Neural crest cell (in vitro differentiated cells): ENCODE data around the gene LSM7. TPM values are rescaled to one million over a fixed set of nuclear protein-coding genes. Genes with fewer than 3 reads are reported as not detected.

Experiments used
- DNase-seq: peaks from one replicate; pipeline ENCODE4 v3.0.0; 2021; ENCODE audit warnings: low read depth, mixed read lengths, low spot score
- H3K27ac Mint-ChIP-seq: one replicate; pipeline ENCODE4 v1.8.0; 2021; ENCODE audit warnings: mild to moderate bottlenecking, mixed read lengths; ENCODE audit not compliant: unreplicated experiment
- H3K27me3 Mint-ChIP-seq: 2 replicates; pipeline ENCODE4 v1.8.0; 2021; ENCODE audit warnings: low read depth, mild to moderate bottlenecking, mixed read lengths
- H3K36me3 Mint-ChIP-seq: 2 replicates; pipeline ENCODE4 v1.8.0; 2021; ENCODE audit warnings: low read depth, mild to moderate bottlenecking, mixed read lengths
- H3K4me1 Mint-ChIP-seq: 2 replicates; pipeline ENCODE4 v1.8.0; 2021; ENCODE audit warnings: mixed read lengths
- H3K4me3 Mint-ChIP-seq: one replicate; pipeline ENCODE4 v1.8.0; 2021; ENCODE audit warnings: mild to moderate bottlenecking, mixed read lengths
- H3K9me3 Mint-ChIP-seq: 2 replicates; pipeline ENCODE4 v1.8.0; 2021; ENCODE audit warnings: mixed read lengths
- total RNA-seq: library from RNA; stranded (reverse); gene quantifications from 2 replicates; pipeline ENCODE4 v1.2.1, GENCODE V29; 2021
- TF ChIP-seq, protein P1 (sequence below): fragments of 200-600 bp; sonication (generic); conservative IDR thresholded peaks from 2 replicates; pipeline ENCODE4 v1.5.0; 2021; ENCODE audit warnings: antibody characterized with exemption, mild to moderate bottlenecking

Gene LSM7
- total RNA-seq, 1 donor from 2014 or later: 198 TPM

DNA sequence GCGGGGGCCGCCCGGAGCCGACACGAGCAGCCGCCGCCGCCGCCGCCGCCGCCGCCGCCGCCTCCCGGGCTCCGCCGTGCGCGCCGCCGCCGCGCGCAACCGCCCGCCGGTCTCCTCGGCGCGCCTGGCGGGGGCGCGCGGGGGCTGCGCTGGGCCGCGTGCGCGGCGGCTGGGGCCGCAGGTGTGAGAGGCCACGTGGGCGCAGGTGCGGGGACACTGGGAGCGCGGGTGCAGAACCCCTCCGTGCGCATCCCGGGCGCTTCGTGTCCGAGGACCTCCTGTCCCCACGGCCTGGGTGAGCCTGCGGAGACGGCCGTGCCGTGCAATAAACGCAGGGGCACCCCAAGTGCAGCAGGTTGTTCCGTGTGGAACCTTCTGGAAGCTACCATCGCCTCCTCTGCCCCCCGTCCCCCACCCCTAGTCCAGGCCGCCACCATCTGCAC, 20.3 kb downstream of the LSM7 start, which contains the start of gene LINGO3:
LINGO3 (minus strand) TSS at position 41 of the 443 bp plus-strand sequence. CDS start 16,378 bp downstream, outside the sequence.
- Mint-ChIP-seq H3K4me3 (peak within 1 kb of the TSS; percentile 59), H3K27me3 (peaks cover 55% of the 10 kb centered on the region), H3K27ac (no peak within 1 kb of the TSS), H3K4me1 (peaks cover 3% of the 10 kb centered on the region), H3K36me3 (no peaks in the 10 kb centered on the region), H3K9me3 (no peaks in the 10 kb centered on the region)
- TF ChIP-seq, protein P1, sequence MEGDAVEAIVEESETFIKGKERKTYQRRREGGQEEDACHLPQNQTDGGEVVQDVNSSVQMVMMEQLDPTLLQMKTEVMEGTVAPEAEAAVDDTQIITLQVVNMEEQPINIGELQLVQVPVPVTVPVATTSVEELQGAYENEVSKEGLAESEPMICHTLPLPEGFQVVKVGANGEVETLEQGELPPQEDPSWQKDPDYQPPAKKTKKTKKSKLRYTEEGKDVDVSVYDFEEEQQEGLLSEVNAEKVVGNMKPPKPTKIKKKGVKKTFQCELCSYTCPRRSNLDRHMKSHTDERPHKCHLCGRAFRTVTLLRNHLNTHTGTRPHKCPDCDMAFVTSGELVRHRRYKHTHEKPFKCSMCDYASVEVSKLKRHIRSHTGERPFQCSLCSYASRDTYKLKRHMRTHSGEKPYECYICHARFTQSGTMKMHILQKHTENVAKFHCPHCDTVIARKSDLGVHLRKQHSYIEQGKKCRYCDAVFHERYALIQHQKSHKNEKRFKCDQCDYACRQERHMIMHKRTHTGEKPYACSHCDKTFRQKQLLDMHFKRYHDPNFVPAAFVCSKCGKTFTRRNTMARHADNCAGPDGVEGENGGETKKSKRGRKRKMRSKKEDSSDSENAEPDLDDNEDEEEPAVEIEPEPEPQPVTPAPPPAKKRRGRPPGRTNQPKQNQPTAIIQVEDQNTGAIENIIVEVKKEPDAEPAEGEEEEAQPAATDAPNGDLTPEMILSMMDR: no peak
- no peak for DNase-seq

DNA sequence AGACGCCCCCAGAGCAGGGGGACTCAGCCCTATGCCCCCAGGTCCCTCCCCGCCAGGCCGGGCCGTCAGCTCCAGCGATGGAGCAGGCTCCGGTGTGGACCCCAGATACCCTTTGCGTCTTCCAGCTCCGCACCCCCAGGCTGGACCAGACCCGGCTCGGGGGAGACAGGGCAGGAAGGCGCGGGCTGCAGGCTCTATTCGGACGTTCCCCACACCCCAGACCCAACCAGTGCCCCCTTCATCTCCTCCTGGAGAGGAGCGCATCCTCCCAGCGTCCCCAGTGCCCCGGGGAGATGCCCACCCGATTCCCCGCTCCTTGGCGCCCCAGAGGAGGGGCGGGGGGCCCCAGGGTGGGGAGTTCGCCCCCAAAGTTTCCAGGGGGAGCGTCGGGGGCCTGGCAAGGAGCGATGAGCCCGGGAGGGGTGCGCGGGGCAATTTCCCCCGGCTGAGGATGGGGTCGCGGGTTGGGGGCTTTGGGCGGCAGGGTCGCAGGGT, 20.8 kb downstream of the LSM7 start:
- DNase-seq: no peak
- peaks cover 8% of the 10 kb centered on the region for H3K4me1 Mint-ChIP-seq
- H3K4me3 Mint-ChIP-seq: no peak overlapping the region
- H3K36me3 Mint-ChIP-seq: no peaks in the 10 kb centered on the region
- TF ChIP-seq, protein P1: no peak
- H3K27ac Mint-ChIP-seq: no peak overlapping the region
- H3K27me3 Mint-ChIP-seq: peaks cover 57% of the 10 kb centered on the region
- no peaks in the 10 kb centered on the region for H3K9me3 Mint-ChIP-seq

DNA sequence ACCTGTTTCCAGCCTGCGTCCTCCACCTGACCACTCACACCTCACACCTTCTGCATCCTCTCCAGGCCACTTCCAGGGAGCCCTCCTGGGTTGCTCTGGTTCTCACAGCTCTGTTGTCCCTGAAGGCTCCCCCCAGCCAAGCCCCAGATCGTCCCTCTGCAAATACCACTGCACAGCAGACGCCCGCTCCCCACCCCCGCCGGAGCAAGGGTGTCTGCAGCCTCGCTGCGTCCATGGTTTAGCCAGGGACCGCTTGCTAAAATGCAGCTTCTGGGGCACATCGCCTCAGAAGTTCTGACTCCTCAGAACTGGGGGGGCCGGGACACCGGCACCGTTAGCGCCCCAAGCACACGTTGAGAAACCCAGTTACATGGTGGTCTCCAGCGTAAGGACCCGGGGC, 21.4 kb downstream of the LSM7 start:
- TF ChIP-seq, protein P1: no peak
- Mint-ChIP-seq H3K4me1 (peaks cover 8% of the 10 kb centered on the region), H3K9me3 (no peaks in the 10 kb centered on the region), H3K4me3 (no peak overlapping the region), H3K27me3 (peaks cover 53% of the 10 kb centered on the region), H3K27ac (no peak overlapping the region), H3K36me3 (no peaks in the 10 kb centered on the region)
- DNase-seq: no peak

DNA sequence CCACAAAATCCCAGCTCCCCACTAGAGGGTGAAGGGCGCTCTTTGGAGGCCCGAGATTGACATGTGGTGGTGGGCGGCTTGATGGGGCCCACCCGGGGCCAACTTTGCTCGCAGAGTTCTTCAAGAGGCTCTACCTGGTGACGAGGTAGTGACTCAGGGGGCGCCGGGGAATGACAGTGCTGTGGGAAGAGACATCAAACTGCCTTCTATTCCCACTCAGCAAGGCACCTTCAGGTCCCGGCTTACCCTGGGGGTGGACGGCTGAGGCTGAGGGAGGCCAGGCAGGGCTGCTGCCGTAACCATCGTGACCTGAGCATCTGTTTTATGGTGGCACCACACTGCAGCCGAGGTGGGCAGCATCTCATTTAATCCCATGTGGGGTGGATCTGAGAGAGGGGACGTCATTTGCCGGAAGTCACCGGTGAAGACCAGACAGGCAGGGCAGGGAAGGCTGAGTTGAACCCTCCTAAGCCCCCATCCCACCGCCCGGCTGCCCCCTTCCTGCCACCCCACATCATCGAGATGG, 22.0 kb downstream of the LSM7 start:
- H3K27me3 Mint-ChIP-seq: peaks cover 52% of the 10 kb centered on the region
- no peaks in the 10 kb centered on the region for H3K36me3 Mint-ChIP-seq
- H3K4me3 Mint-ChIP-seq: no peak overlapping the region
- peak overlapping the region; percentile 94 for H3K27ac Mint-ChIP-seq
- no peaks in the 10 kb centered on the region for H3K9me3 Mint-ChIP-seq
- TF ChIP-seq, protein P1: no peak
- H3K4me1 Mint-ChIP-seq: peaks cover 8% of the 10 kb centered on the region
- no peak for DNase-seq

DNA sequence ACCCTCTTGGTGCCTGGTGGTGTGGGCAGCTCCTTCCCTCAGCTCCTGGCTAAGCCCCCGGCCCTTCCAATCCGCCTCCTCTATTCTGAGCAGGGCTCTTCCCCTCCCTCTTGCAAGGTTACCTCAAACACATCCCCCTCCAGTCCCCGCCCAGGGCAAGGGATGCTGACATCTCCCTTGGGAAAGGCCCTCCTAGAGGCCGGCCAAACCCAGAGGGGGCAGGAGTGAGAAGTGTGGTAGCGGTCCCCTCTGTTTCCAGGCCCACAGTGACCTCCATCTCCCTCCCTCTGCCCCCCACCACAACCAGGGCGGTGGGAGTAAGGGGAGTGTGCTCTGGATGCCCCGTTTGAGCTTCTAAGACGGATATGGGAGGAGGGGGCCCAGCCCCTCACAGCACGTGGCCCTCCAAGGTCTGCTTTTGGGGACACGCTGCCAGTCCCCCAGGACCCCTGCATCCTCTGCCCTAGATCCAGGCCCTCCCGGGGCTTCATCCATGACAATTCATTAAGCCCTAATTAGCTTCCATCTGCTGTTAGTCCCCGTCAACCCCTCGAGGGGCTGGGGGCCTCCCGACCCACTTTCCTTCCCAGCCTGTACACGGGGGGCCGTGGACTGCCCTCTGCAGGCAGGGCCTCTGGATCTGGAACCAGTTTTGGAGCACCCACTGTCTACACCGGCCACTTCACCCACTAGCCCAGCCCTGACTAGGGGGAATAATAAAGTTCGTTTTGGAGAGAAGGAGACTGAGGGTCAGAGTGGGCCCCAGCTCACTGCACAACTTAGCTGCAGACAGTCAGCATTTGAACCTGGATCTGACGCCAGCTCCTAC, 22.7 kb downstream of the LSM7 start:
- peaks cover 8% of the 10 kb centered on the region for H3K4me1 Mint-ChIP-seq
- no peaks in the 10 kb centered on the region for H3K9me3 Mint-ChIP-seq
- TF ChIP-seq, protein P1: no peak
- no peak for DNase-seq
- peaks cover 51% of the 10 kb centered on the region for H3K27me3 Mint-ChIP-seq
- no peaks in the 10 kb centered on the region for H3K36me3 Mint-ChIP-seq
- no peak overlapping the region for H3K4me3 Mint-ChIP-seq
- no peak overlapping the region for H3K27ac Mint-ChIP-seq
